ENCODE data around the gene TNFAIP1. TPM values are rescaled to one million over a fixed set of nuclear protein-coding genes. Genes with fewer than 3 reads are reported as not detected.
A peak's percentile ranks its signal among the peaks of the same experiment; 100 is the strongest.
"Not testable (repeated sequence)": the region's sequence is repeated elsewhere in the genome, so short reads cannot be mapped to it uniquely, and the experiment has no call there.

The TNFAIP1 gene, protein sequence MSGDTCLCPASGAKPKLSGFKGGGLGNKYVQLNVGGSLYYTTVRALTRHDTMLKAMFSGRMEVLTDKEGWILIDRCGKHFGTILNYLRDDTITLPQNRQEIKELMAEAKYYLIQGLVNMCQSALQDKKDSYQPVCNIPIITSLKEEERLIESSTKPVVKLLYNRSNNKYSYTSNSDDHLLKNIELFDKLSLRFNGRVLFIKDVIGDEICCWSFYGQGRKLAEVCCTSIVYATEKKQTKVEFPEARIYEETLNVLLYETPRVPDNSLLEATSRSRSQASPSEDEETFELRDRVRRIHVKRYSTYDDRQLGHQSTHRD
- 75.0 TPM for total RNA-seq

DNA sequence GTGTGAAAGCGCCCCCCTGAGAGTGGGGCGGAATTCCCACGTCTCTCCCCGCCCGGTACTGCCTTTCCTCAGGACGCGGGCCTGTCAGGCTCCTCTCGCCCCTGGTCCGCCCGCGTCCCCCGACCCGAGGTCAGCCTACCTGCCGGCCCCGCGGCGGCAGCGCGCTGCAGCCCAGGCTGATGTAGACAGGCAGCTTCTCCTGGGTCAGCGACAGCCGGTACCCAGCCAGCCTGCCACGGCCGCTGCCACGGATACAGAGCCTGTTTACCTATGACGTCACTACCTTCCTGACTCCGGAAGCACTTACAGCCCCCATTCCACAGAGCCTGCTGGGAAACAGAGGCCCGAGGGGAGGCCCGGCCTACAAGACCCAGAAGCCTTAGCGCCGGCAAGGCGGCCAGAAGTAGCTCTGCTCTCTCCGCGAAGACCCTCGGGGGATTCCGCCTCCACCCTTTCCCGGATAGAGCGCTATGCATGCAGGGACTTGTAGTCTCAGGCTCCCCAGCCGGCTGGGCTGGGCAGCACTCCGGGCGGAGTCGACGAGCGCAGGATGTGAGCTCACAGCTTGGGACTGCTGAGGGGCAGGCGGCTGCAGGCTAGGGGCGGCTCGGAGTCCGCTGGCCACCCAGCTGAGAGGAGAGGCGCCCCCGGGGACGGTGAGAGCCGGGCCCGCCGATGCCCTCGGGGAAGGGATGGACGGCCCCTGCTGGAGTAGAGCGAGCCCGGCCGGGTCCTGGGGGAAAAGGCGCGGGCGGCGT, at the start of gene TNFAIP1, which contains the start of gene IFT20:
TNFAIP1 (plus strand) TSS at position 561 of the 758 bp plus-strand sequence. CDS start 3,761 bp downstream, outside the sequence.
IFT20 (minus strand) TSS at position 272 of the 758 bp plus-strand sequence. CDS start 3,487 bp downstream, outside the sequence.
- peak; percentile 99 for DNase-seq (ENCODE audit: low spot score)
- intact Hi-C loops (cut with DNase I): no loop called here
- peak; percentile 99 for ATAC-seq

DNA sequence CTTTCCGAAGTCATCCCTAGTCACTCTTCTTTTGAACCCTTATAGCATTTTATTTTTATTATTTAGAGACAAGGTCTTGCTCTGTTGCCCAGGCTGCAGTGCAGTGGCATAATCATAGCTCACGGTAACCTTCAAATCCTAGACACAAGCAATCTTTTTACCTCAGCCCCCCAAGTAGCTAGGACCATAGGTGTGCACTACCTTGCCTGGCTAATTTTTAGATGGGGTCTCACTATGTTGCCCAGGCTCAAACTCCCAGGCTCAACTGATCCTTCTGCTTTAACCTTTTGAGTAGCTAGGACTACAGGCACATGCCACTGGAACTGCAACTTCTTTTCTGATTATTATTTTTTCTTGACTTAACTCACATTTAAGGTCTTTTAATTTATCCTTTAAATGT, 49.6 kb upstream of the TNFAIP1 start:
- intact Hi-C loops (cut with DNase I): no loop called here
- DNase-seq (ENCODE audit: low spot score) (no peak), ATAC-seq (no peak)

DNA sequence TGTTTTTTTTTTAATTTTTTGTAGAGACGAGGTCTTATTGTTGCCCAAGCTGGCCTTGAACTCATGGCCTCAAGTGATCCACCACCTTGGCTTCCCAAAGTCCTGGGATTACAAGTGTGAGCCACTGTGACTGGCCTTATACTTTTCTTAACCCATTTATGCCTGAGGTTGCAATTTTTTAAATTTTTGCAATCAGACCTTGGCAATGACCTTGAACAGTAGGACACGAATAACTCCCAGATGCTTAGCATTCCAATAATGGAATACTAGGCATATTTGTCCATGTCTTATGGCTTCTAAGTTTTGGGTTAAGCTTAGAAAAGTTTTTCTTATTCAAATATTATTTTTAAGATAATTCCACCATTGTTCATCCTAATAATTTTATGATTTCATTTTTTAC, 44.9 kb upstream of the TNFAIP1 start:
- DNase-seq (ENCODE audit: low spot score) (no peak), ATAC-seq (no peak)
- intact Hi-C loops (cut with DNase I): no loop called here

DNA sequence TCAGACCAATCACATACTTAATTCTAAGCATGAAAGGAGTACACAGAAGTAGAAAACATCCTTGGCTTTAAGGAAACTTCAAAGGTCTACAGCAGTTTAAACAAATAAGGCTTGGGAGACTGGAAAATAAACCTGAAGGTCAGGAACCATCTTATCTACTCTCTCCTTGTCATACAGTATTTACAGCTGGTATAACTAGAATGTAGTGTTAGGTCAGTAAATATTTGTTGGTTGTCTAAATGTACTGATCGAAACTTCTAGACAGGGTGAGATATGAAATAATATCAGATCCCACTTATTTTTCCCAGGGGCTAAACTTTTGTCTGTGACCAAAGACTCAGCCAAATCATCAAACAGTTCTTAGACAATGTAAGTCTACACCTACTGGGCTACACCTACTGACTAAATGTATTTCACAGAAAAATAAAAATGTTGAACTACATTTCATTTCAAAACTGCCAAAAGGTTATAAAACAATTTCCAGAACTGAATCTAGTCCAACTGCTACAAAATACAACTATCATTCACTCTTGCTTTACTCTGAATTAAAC, 43.7 kb upstream of the TNFAIP1 start:
- DNase-seq (ENCODE audit: low spot score) (no peak), ATAC-seq (no peak)
- intact Hi-C loops (cut with DNase I): no loop called here

DNA sequence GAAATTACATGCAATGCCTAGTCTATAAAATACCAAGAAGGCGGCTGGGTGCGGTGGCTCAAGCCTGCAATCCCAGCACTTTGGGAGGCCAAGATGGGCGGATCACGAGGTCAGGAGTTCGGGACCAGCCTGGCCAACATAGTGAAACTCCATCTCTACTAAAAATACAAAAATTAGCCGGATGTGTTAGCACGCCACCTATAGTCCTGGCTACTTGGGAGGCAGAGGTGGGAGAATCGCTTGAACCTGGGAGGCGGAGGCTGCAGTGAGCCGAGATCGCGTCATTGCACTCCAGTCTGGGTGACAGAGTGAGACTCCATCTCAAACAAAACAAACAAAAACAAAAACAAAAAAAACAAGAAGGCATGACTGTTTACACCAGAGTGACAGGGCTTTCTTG, 42.7 kb upstream of the TNFAIP1 start:
- ATAC-seq; DNase-seq (ENCODE audit: low spot score); intact Hi-C loops (cut with DNase I): not testable (repeated sequence)

DNA sequence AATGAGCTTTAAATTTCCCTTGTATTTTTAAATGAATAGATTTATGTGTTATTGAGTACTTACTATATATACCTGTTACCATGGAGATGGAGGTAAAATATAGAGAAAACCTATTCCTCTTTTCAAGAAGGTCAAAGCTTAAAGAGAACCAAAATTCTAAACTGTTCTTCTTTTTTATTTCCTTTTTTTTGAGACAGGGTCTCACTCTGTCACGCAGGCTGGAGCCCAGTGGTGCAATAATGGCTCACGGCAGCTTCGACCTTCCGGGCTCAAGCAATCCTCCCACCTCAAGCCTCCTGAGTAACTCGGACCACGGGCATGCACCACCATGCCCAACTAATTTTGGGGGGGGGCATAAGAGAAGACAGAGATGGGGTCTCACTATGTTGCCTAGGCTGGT, 41.6 kb upstream of the TNFAIP1 start:
- DNase-seq (ENCODE audit: low spot score): no peak
- ATAC-seq: no peak
- intact Hi-C loops (cut with DNase I): no loop called here

DNA sequence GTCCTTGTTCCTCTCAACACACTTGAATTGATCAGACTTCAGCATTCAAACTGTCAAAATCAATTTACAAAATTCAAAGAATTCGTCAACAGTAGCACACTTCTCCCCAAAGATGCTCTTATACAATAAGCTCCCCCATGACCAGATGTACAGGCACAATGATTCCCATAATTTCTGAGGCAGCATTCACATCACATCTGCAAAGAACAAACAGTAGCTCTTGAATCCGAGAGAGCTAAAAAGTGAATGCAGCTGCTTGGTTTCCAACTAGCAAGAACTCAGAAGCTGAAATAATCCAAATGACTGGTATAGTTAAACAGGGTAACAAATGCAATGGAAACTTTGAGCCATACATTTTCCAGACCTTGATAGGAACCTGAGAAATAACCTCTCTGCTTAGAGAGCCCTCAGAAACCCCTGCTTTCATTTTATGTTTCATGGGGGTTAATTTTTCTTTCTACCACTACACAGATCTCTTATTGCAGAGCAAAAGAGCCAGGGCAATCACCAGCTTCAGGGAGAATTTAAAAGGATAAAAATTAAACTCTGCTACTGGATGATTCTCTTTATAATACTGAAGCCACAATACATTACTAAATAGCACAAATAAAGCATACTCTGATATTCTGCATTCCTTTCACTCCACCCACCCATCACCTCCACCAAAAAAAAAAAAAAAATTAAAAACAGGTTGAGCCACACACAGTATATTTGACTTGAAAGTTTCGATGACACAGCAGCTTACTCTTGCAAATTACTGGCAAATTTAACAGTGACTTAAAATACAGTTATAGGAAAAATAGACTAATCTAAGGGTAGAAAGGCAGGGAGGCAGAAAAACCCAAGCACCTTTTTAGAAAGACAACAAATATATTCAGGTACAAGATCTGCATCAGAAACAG, 39.6 kb upstream of the TNFAIP1 start:
- ATAC-seq: no peak
- intact Hi-C loops (cut with DNase I): no loop called here
- no peak for DNase-seq (ENCODE audit: low spot score)

DNA sequence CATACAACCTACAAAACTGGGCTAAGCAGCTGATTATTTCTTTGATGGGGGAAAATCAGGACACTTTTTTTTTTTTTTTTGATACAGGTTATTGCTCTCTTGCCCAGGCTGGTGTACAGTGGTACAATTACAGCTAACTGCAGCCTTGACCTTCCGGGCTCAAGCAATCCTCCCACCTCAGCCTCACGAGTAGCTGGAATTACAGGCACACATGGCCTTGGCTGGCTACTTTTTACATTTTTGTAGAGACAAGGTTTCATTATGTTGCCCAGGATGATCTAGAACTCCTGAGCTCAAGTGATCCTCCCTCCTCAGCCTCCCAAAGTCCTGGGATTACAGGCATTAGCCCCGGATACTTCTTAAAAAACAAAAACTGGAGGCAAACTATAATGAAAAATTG, 37.1 kb upstream of the TNFAIP1 start:
- intact Hi-C loops (cut with DNase I): no loop called here
- DNase-seq (ENCODE audit: low spot score) (no peak), ATAC-seq (no peak)

DNA sequence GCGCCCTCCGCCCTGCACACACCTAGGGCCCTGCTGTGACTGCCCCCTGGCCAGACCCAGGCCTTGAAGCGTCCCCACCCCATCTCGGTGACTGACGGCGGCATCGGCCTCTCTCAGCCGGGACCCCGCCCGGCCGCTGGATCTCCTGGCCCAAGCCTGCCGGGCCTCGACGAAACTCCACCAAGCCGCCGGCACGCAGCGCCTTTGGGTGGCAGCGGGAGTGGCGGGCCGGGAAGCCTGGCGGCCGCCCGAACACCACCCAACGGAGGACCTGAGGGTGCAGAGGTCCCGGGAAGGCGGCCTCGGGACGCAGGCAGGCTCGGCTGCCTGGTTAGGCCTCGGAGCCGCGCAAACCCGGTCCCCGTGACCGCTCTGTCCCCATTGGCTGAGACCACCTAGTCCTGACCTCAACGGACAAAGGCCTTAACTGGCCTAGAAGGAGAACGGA, 28.6 kb upstream of the TNFAIP1 start:
- ATAC-seq (no peak), DNase-seq (ENCODE audit: low spot score) (no peak)
- intact Hi-C loops (cut with DNase I): no loop called here

DNA sequence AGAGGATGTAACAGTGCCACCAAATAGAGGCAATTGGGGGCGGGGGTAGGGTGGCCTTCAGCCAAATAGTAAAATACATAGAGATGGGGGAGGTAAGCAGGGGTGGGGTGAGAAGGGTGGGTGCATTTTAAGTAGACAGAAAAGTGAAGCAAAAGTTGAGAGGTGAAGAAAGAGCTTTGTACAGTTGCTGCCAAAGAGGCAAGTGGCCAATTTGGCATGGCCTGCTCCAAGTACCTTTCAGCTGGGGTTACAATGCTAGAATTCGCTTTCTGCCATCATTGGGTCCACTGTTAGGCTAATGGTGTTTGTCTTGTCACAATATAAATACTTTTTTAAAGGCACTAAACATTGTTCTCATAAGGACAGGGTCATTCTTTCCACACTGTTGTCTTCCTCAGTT, 21.7 kb upstream of the TNFAIP1 start:
- DNase-seq (ENCODE audit: low spot score): no peak
- ATAC-seq: no peak
- intact Hi-C loops (cut with DNase I): no loop called here

DNA sequence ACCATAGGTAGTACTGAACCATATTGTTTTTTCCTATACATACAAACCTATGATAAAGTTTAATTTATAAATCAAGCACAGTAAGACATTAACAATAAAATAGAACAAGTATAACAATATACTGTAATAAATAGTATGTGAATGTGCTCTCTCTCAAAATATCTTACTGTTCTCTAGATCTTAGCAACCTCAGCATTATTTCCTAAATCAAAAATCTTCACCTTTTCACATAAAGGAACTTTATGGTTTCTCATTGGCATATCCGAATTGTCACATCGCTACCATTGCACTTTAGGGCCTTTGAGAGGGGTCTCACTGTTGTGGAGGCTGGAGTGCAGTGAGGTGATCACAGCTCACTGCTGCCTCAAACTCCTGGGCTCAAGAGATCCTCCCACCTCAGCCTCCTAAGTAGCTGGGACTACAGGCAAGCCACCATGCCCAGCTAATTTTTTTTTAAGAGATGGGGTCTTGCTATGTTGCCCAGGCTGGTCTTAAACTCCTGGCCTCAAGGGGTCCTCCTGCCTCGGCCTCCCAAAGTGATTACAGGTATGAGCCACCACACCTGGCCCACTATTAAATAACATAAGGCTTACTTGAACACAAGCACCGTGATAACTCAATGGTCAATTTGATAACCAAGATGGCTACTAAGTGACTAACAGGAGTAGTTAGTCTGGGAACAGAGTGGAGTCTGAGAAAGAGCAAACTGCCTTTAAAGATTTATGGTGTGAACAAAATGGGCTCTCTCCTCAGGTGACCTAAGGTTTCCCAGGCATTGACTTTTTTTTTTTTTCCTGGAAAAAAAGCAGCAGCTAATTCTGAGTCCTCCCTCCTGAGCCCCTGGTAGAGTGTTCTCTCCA, 19.5 kb upstream of the TNFAIP1 start:
- DNase-seq (ENCODE audit: low spot score) (no peak), ATAC-seq (no peak)
- intact Hi-C loops (cut with DNase I): no loop called here

DNA sequence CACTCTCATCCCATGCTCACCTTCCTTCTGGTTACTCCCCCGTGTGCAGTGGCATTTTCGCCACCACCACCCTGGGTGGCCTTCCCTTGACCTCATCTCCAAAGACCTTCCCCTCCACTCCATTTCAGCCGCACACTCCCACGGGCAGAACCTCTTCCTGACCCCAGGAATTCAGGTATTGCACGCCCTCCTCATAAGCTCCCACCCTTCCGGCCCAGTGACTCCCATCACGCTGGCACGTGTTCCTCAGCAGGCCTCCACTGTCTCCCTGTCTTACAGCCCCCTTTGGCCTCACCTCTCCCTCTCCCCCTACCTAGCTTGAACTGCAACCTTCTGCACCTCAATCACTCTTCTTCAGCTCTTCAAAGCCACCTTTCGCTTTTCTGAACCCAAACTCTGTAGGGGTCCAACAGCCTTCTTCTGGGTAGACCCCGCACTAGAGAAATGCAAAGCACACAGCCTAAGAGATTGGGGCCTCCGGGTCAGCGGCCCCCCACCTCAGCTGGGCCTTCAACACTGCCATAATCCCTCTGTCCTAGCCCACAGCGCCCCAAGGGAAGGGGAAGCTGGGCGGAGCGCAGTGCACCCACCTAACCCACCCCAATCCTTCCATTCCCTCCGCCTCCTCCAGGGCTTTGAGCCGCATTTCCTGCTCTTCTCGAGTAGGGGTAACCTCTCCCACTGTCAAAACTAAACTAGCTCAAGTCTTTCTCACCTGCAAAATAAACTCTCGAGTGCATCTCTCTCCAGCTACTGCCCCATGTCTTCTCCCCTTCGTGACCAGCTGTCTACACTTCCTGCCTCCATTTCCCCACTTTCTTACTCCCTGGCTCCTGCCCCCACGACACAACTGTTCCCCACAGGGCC, 18.2 kb upstream of the TNFAIP1 start:
- intact Hi-C loops (cut with DNase I): no loop called here
- ATAC-seq: no peak
- DNase-seq (ENCODE audit: low spot score): no peak

DNA sequence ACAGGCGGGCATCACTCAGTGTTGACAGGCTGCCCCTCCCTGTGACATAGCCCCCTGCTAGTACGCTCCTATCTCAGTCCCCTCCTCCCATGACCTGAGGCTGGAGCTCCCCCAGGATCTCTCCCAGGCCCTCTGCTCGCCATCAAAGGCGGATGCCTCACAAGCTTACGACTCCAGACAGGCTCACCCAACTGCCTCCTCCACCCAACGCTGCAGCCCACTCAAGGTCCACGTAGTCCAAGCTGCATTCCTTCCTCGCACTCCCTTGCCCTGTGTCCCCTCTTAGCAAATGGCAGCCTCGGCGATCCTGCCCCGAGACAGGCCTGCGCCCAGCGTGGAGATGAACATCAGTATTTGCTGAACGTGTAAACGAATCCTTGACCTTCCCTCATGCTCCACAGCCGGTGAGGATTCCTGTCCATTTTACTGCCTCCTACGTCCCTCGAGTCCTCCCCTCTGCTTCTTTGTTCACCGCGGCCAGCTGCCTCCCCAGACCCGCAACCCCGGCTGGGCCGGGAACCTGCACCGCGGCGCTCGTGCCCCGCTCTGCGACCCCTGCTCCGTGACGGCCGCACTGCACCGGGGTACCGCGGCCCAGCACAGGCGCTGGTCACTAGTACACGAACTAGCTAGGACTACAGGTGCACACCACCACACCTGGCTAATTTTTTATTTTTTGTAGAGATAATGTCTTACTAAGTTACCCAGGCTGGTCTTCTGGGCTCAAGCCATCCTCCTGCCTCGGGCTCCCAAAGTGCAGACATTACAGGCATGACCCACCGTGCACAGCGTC, 17.4 kb upstream of the TNFAIP1 start:
- DNase-seq (ENCODE audit: low spot score) (no peak), ATAC-seq (no peak)
- intact Hi-C loops (cut with DNase I): no loop called here

DNA sequence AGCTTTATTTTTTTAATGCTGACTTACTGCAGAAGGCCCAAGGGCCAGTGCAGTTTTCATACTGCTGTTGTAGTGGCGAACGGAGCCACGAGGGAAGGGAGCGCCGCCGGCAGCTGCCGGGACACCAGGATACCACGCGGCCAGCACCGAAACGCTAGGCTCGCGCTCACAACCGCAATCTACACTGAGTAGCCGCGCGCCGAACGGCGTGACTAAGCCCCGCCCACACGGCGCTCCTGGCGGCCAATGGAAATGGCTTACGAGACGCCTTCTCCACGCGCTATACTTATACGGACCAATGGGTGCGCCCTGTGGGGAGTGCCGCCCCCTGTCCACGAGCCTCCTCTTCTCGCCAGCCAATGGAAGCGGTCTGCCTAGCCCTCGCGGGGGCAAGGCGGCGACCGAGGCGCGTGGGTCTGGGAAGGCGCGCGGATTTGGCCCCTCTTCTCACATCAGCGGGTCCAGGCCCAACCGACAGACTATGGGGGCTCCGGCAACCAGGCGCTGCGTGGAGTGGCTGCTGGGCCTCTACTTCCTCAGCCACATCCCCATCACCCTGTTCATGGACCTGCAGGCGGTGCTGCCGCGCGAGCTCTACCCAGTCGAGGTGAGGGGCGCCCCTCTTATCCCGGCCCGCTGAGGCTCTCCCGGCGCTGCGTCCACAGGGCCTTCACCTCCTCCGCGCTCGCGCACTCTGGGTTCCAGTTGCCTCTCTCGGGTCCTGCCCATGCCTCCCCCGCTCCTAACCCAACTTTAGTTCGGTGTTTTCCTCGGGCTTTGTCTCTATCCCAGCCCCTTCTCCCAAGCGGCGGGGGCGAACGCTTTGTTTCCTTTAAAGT, 16.6 kb upstream of the TNFAIP1 start, which contains the start of gene TMEM97:
TMEM97 (plus strand) TSS at position 442 of the 839 bp plus-strand sequence; CDS start at position 482, 40 bp downstream.
- peak; percentile 100 for ATAC-seq
- intact Hi-C loops (cut with DNase I): no loop called here
- DNase-seq (ENCODE audit: low spot score): peak; percentile 96

DNA sequence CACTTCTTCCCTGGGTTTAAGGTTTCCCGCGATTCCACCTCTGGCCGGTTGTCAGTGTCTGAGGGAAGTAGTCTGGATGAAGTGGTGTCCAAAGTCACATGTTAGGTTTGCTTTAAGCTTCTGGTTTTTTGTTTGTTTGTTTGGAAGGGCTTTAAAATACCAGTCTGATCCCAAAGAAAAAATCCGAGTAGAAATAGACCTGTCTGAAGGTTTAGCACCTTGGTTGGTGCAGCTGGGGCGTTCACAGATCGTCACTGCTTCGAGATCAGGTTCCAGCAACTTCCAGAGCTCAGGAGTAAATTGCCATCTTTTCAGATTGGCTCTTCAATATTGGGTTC, 16.0 kb upstream of the TNFAIP1 start:
- DNase-seq (ENCODE audit: low spot score): no peak
- intact Hi-C loops (cut with DNase I): no loop called here
- no peak for ATAC-seq

All from sciatic nerve (tissue), 2 donors.